IMR-90 (cell line): Measurements from ENCODE around the gene LAMP5. TPM values are rescaled to one million over a fixed set of nuclear protein-coding genes. Genes with fewer than 3 reads are reported as not detected.

Experiments used
- ATAC-seq: fragments of 200-7000 bp; cut with Tn5 transposase; 2 replicates; pipeline ENCODE4 v1.9.1; 2020; ENCODE audit warnings: low read depth, mild to moderate bottlenecking, moderate library complexity
- BruUV-seq: library from RNA; stranded (reverse); fragments of 400-500 nt; replicated peaks from 2 replicates; lab custom pipeline; 2021; lab: Mats Ljungman, UMichigan
- CTCF ChIA-PET: fragments of 300-600 bp; formaldehyde crosslinking; extraction: SDS; loops from one replicate; lab custom pipeline; 2021; ENCODE audit warnings: antibody characterized with exemption; lab: Yijun Ruan, JAX
- POLR2A ChIA-PET: fragments of 300-600 bp; sonication (Branson Sonifier 250); formaldehyde crosslinking; loops from one replicate; lab custom pipeline; 2022; ENCODE audit warnings: antibody characterized with exemption; ENCODE audit not compliant: unreplicated experiment; lab: Charles Lee
- DNase-seq: peaks from one replicate; pipeline ENCODE4 v3.0.0; 2013
- H2AFZ ChIP-seq: replicated peaks from 2 replicates; pipeline ENCODE3; 2013; ENCODE audit warnings: low read length, mild to moderate bottlenecking; ENCODE audit not compliant: poor library complexity
- H2AK5ac ChIP-seq: 2 replicates; pipeline ENCODE4 v1.6.1; 2013; ENCODE audit warnings: low read depth, low read length, inconsistent platforms
- H2AK9ac ChIP-seq: replicated peaks from 2 replicates; pipeline ENCODE3; 2013; ENCODE audit warnings: mild to moderate bottlenecking, low read depth, low read length, moderate library complexity; ENCODE audit not compliant: poor library complexity
- H2BK120ac ChIP-seq: 2 replicates; pipeline ENCODE4 v1.6.1; 2013; ENCODE audit warnings: low read depth, low read length, inconsistent platforms
- H2BK15ac ChIP-seq: 3 replicates; pipeline ENCODE4 v1.6.1; 2013; ENCODE audit warnings: low read depth, low read length, inconsistent platforms
- H2BK20ac ChIP-seq: 2 replicates; pipeline ENCODE4 v1.6.1; 2013; ENCODE audit warnings: low read depth, mild to moderate bottlenecking, inconsistent platforms, low read length, moderate library complexity
- H2BK5ac ChIP-seq: 2 replicates; pipeline ENCODE4 v1.6.1; 2013; ENCODE audit warnings: mild to moderate bottlenecking, low read depth, low read length, inconsistent platforms; ENCODE audit not compliant: poor library complexity, severe bottlenecking
- H3K14ac ChIP-seq: replicated peaks from 2 replicates; pipeline ENCODE4 v1.6.1; 2013; ENCODE audit warnings: low read depth, low read length, inconsistent platforms
- H3K18ac ChIP-seq: 2 replicates; pipeline ENCODE4 v1.6.1; 2013; ENCODE audit warnings: low read depth, low read length, control low read depth
- H3K23ac ChIP-seq: 2 replicates; pipeline ENCODE4 v1.6.1; 2013; ENCODE audit warnings: low read depth, low read length, inconsistent platforms
- H3K27ac ChIP-seq: 2 replicates; pipeline ENCODE4 v1.5.1; 2013; ENCODE audit warnings: mild to moderate bottlenecking, control low read depth, low read length; ENCODE audit not compliant: insufficient read depth
- H3K27me3 ChIP-seq: 2 replicates; pipeline ENCODE4 v1.6.1; 2013; ENCODE audit warnings: low read length; ENCODE audit not compliant: control insufficient read depth, insufficient read depth
- H3K36me3 ChIP-seq: 2 replicates; pipeline ENCODE4 v1.6.1; 2013; ENCODE audit warnings: low read length, mixed read lengths; ENCODE audit not compliant: control insufficient read depth, insufficient read depth
- H3K4ac ChIP-seq: 2 replicates; pipeline ENCODE4 v1.6.1; 2013; ENCODE audit warnings: low read depth, low read length, inconsistent platforms
- H3K4me1 ChIP-seq: 2 replicates; pipeline ENCODE4 v1.6.1; 2013; ENCODE audit warnings: low read length, mixed read lengths; ENCODE audit not compliant: control insufficient read depth, insufficient read depth
- H3K4me2 ChIP-seq: 2 replicates; pipeline ENCODE4 v1.6.1; 2013; ENCODE audit warnings: low read depth, mild to moderate bottlenecking, control low read depth, low read length, moderate library complexity
- H3K4me3 ChIP-seq: 2 replicates; pipeline ENCODE4 v1.5.1; 2013; ENCODE audit warnings: low read depth, mild to moderate bottlenecking, control low read depth, low read length, moderate library complexity; ENCODE audit not compliant: insufficient read depth
- H3K56ac ChIP-seq: 2 replicates; pipeline ENCODE4 v1.6.1; 2013; ENCODE audit warnings: low read length, inconsistent platforms; ENCODE audit not compliant: insufficient read depth; ENCODE audit errors: extremely low read depth
- H3K79me1 ChIP-seq, 2 experiments: 2 replicates each; pipeline ENCODE4 v1.6.1; 2013; ENCODE audit warnings: low read length in 2 of 2, inconsistent platforms in 1 of 2, low read depth in 1 of 2
- H3K9ac ChIP-seq: 2 replicates; pipeline ENCODE4 v1.6.1; 2013; ENCODE audit warnings: low read depth, low read length, control low read depth
- H3K9me1 ChIP-seq: 2 replicates; pipeline ENCODE4 v1.6.1; 2013; ENCODE audit warnings: low read length, inconsistent platforms; ENCODE audit not compliant: insufficient read depth
- H3K9me3 ChIP-seq: 2 replicates; pipeline ENCODE4 v1.6.1; 2013; ENCODE audit warnings: low read length; ENCODE audit not compliant: control insufficient read depth, insufficient read depth
- H4K20me1 ChIP-seq: 2 replicates; pipeline ENCODE4 v1.6.1; 2013; ENCODE audit warnings: low read length, inconsistent platforms; ENCODE audit not compliant: insufficient read depth
- H4K5ac ChIP-seq: 2 replicates; pipeline ENCODE4 v1.6.1; 2013; ENCODE audit warnings: mild to moderate bottlenecking, low read depth, low read length, control low read depth
- H4K8ac ChIP-seq, 2 experiments: 2 replicates each; pipeline ENCODE4 v1.6.1; 2013; ENCODE audit warnings: low read depth in 2 of 2, low read length in 2 of 2, control low read depth in 1 of 2, inconsistent platforms in 1 of 2
- H4K91ac ChIP-seq: 2 replicates; pipeline ENCODE4 v1.6.1; 2013; ENCODE audit warnings: low read depth, low read length, inconsistent platforms; ENCODE audit not compliant: insufficient read depth
- CHD1 ChIP-seq: IDR thresholded peaks from 2 replicates; pipeline ENCODE4 v1.6.1; 2012; ENCODE audit warnings: low read depth, low read length, improper control_type of control experiment
- FOS ChIP-seq: fragments of 150-350 bp; IDR thresholded peaks from 2 replicates; pipeline ENCODE4 v1.6.1; 2016; ENCODE audit warnings: low read depth, low read length
- MAFK ChIP-seq: IDR thresholded peaks from 2 replicates; pipeline ENCODE4 v1.6.1; 2012; ENCODE audit warnings: low read depth, low read length, improper control_type of control experiment
- MAZ ChIP-seq: IDR thresholded peaks from 2 replicates; pipeline ENCODE4 v1.6.1; 2012; ENCODE audit warnings: low read depth, mild to moderate bottlenecking, low read length, improper control_type of control experiment, moderate library complexity, borderline replicate concordance
- NFE2L2 ChIP-seq: fragments of 150-350 bp; IDR thresholded peaks from 2 replicates; pipeline ENCODE4 v1.6.1; 2016; ENCODE audit warnings: low read depth, mild to moderate bottlenecking, low read length
- POLR2A ChIP-seq: IDR thresholded peaks from 2 replicates; pipeline ENCODE4 v1.6.1; 2012; ENCODE audit warnings: mild to moderate bottlenecking, low read depth, low read length
- WGBS, 2 experiments: methylation state at CpG; one replicate each; pipeline versions ENCODE4 v1.1.5 to v1.1.7; 2013; ENCODE audit warnings: missing lambda C conversion rate in 2 of 2; ENCODE audit not compliant: insufficient read length in 1 of 2; ENCODE audit errors: extremely low coverage in 2 of 2; 5-methylcytosine and 5-hydroxymethylcytosine counted together
- dilution Hi-C: fragments of 300-500 bp; cut with HindIII; formaldehyde crosslinking; loops from one replicate; pipeline ENCODE4 v1.14.3; 2018; ENCODE audit warnings: low sequenced_read_pairs; ENCODE audit not compliant: unreplicated experiment
- in situ Hi-C: fragments of 300-500 bp; cut with MboI; formaldehyde crosslinking; loops from 3 replicates; pipeline ENCODE4 v1.14.3; 2019; ENCODE audit warnings: low sequenced_read_pairs, inconsistent platforms, mixed read lengths
- intact Hi-C: fragments of 100-400 bp; cut with micrococcal nuclease; formaldehyde crosslinking; loops from 2 replicates; pipeline ENCODE4 v1.10.0; 2022
- polyA plus RNA-seq, 3 experiments: library from polyadenylated mRNA; depleted of rRNA; stranded (reverse); fragments of >200 nt; gene quantifications; 2 replicates each; pipeline ENCODE4 v1.2.3, GENCODE V29; 2012; ENCODE audit warnings: low replicate concordance in 1 of 3
- total RNA-seq: library from RNA; depleted of rRNA; stranded (reverse); fragments of >200 nt; gene quantifications from 2 replicates; pipeline ENCODE4 v1.2.3, GENCODE V29; 2012
- TF ChIP-seq, protein P1 (sequence below): conservative IDR thresholded peaks from 2 replicates; pipeline ENCODE4 v1.5.1; 2012; ENCODE audit warnings: mild to moderate bottlenecking, low read depth, low read length, improper control_type of control experiment

LAMP5 gene
- total and polyA plus RNA-seq, 2 of the 4 experiments (the other 2 are of a cell fraction), result not detected

DNA sequence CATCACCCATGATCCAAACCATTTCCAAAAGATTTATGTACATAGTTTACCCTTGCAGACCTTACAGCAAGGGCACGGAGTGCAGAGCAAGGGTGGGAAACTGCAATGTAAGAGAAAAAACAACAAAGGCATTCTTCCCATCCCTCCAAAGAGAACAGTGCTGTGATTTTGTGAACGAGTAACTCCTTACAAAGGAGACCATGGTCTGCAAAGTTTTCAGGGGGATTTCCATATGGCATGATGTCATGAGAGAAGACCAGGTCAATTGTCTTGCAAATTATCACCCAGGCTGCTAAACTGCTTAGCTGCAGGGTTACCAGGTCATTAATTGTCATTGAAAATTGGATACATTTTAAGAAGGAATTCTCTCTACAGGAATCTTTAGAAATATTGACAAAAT is 58.3 kb downstream of the LAMP5 start:
- no peak overlapping the region for H4K8ac ChIP-seq
- H3K56ac ChIP-seq, result no peak overlapping the region
- no peak overlapping the region for H3K18ac ChIP-seq
- no peak overlapping the region for H3K9ac ChIP-seq
- no peak overlapping the region for H4K91ac ChIP-seq
- H2BK5ac ChIP-seq, result no peak overlapping the region
- H3K14ac ChIP-seq, result no peak overlapping the region
- no peak overlapping the region for H3K4ac ChIP-seq
- no peak overlapping the region for H2BK20ac ChIP-seq
- no peak overlapping the region for H2BK15ac ChIP-seq
- intact Hi-C loops (no loop called here), in situ Hi-C loops (no loop called here), dilution Hi-C loops (no loop called here)
- H3K9me1 ChIP-seq, result no peaks in the 10 kb centered on the region
- H3K4me3 ChIP-seq, result no peak overlapping the region
- no TSS peak for BruUV-seq
- no peaks in the 10 kb centered on the region for H3K9me3 ChIP-seq
- H3K4me1 ChIP-seq, result no peaks in the 10 kb centered on the region
- H2BK120ac ChIP-seq, result no peak overlapping the region
- H3K23ac ChIP-seq, result no peak overlapping the region
- TF ChIP-seq MAFK, result no peak
- no peak for TF ChIP-seq FOS
- TF ChIP-seq CHD1, result no peak
- no peak for TF ChIP-seq MAZ
- TF ChIP-seq, protein P1, sequence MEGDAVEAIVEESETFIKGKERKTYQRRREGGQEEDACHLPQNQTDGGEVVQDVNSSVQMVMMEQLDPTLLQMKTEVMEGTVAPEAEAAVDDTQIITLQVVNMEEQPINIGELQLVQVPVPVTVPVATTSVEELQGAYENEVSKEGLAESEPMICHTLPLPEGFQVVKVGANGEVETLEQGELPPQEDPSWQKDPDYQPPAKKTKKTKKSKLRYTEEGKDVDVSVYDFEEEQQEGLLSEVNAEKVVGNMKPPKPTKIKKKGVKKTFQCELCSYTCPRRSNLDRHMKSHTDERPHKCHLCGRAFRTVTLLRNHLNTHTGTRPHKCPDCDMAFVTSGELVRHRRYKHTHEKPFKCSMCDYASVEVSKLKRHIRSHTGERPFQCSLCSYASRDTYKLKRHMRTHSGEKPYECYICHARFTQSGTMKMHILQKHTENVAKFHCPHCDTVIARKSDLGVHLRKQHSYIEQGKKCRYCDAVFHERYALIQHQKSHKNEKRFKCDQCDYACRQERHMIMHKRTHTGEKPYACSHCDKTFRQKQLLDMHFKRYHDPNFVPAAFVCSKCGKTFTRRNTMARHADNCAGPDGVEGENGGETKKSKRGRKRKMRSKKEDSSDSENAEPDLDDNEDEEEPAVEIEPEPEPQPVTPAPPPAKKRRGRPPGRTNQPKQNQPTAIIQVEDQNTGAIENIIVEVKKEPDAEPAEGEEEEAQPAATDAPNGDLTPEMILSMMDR, result no peak
- no peak for TF ChIP-seq NFE2L2
- TF ChIP-seq POLR2A, result no peak
- H3K27ac ChIP-seq, result no peak overlapping the region
- no peak overlapping the region for H2AK9ac ChIP-seq
- no peak overlapping the region for H2AK5ac ChIP-seq
- peaks cover 19% of the 10 kb centered on the region for H3K27me3 ChIP-seq
- H3K4me2 ChIP-seq, result no peak overlapping the region
- H3K79me1 ChIP-seq, result no peaks in the 10 kb centered on the region
- no peak for ATAC-seq
- H2AFZ ChIP-seq, result no peak overlapping the region
- ChIA-PET CTCF (no interaction called here), POLR2A (no interaction called here)
- H4K5ac ChIP-seq, result no peak overlapping the region
- H3K36me3 ChIP-seq, result no peaks in the 10 kb centered on the region
- WGBS, 2 experiments, result no CpG with 5 or more reads among the region's 2 CpGs
- no peak for DNase-seq
- no peaks in the 10 kb centered on the region for H4K20me1 ChIP-seq
